HG02973 (cell line): Measurements from ENCODE around the gene SSBP3.

ENCODE experiments used
- ATAC-seq: cut with Tn5 transposase; IDR thresholded peaks from one replicate; pipeline ENCODE4 v1.9.1; 2021; ENCODE audit warnings: moderate library complexity; ENCODE audit not compliant: unreplicated experiment

The SSBP3 gene

DNA sequence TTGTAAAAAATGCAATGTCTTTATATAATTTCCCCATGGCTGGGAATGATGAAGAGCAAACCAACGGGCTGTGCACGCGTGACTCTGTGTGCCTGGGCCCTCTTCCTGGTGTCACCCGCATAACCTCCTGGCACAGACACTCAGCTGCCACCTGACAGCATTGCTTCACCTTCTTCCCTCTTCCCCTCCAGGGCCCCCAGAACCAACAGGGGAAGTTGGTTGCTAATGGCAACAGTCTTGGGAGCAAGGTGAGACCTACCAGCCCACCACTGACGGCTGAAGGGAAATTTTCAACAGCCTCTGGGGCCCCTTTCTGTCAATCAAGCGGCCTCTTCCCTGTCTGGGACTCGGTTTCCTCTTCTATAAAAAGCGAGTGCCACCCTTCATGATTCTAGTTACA, 33.2 kb downstream of the SSBP3 start:
- ATAC-seq, result no peak

- ATAC-seq, result no peak
These were observed 34.3 kb downstream of the SSBP3 start for GRCh38 chr1:54371942-54372275.

GRCh38 chr1:54371038-54371941, 34.9 kb downstream of the SSBP3 start:
- ATAC-seq, result no peak

GRCh38 chr1:54370287-54370989, 35.8 kb downstream of the SSBP3 start:
- ATAC-seq, result no peak

GRCh38 chr1:54367613-54368012, 38.6 kb downstream of the SSBP3 start:
- no peak for ATAC-seq

DNA sequence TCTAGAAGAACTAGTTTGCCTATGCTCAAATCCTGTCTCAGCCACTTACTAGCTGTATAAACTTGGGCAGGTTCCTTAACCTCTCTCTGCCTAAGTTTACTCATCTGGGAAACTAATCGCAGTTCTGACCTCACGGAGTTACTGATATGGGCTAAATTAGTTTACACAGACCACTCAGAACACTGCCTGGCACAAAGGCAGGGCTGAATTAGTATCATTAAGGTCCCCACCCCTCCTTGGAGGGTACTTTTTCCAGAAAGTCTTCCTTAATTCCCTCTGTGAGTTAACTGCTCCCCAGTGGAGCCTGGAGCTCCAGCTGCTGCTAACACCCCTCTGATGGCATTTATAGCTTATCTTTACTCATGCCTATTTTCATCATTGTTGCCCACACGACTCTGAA, 40.3 kb downstream of the SSBP3 start:
- no peak for ATAC-seq

DNA sequence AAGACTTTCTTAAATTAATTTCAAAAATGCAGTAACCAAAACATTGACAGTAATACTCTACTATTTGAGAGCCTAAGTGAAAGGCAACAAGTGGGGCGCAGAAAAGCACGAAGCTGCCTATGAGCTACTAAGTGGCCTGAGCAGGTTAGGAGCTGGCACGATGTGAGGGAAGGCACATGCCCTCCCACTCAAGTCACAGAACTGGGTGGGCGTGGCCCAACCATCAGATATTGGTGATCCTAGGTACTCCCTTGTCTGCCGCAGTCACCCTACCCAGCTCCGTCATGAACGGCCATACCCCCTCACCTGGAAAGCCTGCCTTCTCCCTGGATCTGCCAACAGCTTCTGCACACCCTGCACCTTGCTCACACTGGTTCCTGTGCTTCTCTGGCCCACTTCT, 40.8 kb downstream of the SSBP3 start:
- ATAC-seq, result no peak

DNA sequence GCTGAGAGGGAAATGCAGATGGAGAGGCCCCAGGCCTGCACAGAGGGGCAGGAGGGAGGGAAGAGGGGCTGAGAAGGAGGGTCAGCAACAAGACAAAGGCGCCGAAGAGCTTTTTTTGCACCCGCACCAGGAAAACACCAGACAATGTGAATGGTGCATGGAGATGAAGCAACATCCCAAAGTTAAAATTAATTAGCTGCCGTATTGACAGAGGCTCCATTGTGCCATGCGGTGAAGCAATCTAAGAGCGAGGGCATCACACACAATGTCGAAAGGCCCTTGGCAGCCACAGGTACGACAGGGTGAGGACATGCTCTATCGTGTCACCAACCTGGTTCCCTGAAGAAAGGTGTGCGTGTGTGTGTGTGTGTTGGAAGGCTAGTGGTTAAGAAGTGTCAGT, 41.2 kb downstream of the SSBP3 start:
- no peak for ATAC-seq

DNA sequence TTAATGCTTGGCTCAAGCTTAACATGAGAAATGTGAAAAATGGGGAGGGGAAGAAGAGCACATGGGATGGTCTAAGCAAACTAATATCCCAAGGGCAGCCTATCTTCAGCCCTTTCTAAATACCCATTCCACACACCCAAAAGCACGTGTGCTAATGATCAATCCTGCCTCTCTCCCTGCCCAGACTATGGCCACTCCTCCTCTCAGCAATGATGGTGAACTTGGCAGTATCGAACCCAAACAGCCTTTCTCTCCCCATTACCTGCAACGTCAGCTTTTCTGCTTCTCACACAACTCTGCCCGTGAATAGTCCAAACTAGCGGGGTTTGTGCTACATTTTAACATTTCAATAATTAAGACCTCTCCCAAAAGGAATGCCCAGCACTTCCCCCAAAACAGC, 41.6 kb downstream of the SSBP3 start:
- no peak for ATAC-seq

GRCh38 chr1:54363925-54364324, 42.3 kb downstream of the SSBP3 start:
- no peak for ATAC-seq

GRCh38 chr1:54362881-54363340, 43.3 kb downstream of the SSBP3 start:
- ATAC-seq, result no peak

DNA sequence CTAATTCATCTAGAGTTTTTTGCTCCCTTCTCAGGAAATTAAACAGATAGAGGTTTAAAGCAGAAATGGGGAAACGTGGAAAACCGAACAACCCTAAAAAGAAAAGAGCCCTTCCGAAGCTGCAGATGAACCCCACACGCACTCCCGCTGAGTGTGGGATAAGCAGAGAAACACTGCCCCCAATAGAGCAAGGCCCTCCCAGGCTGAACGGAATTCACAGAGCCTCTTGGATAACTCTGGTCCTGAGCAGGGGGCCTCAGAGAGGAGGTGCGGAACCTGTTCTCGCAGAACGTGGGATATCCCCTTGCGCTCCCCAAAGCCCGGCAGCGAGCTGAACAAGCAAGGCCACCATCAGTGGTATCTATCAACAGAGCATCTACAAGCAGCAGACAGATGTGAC, 44.9 kb downstream of the SSBP3 start:
- ATAC-seq, result no peak

- no peak for ATAC-seq
These were observed 45.8 kb downstream of the SSBP3 start for GRCh38 chr1:54360165-54361005.

DNA sequence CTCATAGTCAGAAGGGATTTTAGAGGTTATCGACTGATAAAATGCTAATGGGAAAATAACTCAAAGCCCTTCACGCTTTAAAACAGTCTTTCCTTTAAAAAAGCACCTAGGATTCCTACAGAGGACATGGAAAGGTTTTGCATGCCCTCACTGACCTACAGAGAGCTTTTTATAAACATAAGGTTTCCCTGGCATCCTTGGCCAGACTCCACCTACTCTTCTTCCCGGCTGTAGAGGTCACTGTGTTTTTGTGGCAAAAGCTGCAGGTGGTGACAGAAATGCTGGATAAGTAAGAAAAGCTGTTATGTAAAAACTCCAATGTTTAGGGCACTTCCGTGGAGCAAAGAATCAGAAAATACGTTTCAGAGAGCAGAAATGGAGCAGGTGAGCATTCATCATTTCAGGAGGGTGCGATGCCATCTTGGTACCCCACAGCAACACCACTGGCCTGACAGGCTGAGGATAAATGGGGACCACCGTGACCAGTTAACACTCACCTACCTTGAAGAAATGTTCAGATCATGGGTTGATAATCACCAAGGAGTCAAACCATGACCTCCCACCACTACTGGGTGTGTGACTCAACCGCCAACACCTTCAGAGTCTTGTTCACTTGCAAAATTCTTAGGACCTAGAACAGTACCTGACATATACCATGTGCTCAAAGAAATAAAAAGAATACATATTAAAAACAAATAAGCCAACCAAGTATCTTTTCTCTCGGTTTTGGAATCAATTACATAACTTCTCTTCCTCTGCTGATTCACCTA, 46.6 kb downstream of the SSBP3 start:
- ATAC-seq, result no peak

GRCh38 chr1:54358503-54359168, 47.6 kb downstream of the SSBP3 start:
- ATAC-seq, result no peak

GRCh38 chr1:54357967-54358366, 48.2 kb downstream of the SSBP3 start:
- no peak for ATAC-seq

- no peak for ATAC-seq
These were observed 49.5 kb downstream of the SSBP3 start for GRCh38 chr1:54356680-54357147.

DNA sequence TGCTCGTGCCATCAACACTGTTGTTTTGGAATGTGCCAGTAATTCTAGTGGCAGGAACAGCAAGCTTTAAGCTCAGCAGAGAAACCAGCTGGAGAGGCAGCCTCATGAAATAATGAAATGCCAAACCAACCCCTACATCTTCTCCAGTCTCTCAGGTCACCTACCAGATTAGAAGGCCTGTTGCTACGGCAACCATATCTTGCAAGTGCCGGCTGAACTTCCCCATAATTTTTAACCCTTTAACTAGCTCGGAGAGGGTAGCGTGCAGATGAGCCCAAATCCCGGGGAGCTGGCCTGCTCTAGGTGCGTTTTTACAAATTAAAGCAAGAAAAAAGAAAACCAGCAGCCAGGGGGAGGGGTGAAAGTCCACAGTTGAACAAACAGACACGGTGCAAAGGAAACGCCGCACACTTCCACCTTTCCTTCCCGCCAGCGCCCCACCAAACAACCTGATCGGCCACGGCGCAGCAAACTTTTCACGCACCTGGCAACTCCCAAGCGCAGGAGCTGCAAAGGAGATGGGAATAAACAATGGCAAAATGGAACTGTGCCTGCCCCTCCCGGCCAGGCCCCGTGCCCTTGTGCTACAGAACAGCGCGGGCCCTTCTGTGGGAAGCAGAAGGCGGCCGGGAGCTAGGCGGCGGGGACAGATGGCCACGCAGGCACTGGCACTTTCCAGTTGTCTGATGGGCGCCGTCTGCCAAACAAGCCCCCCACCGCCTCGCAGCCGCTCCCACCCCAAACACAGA, 50.1 kb downstream of the SSBP3 start:
- ATAC-seq, result no peak

GRCh38 chr1:54354899-54355298, 51.3 kb downstream of the SSBP3 start:
- no peak for ATAC-seq
